Measurements from ENCODE around the gene CFAP65.

DNA sequence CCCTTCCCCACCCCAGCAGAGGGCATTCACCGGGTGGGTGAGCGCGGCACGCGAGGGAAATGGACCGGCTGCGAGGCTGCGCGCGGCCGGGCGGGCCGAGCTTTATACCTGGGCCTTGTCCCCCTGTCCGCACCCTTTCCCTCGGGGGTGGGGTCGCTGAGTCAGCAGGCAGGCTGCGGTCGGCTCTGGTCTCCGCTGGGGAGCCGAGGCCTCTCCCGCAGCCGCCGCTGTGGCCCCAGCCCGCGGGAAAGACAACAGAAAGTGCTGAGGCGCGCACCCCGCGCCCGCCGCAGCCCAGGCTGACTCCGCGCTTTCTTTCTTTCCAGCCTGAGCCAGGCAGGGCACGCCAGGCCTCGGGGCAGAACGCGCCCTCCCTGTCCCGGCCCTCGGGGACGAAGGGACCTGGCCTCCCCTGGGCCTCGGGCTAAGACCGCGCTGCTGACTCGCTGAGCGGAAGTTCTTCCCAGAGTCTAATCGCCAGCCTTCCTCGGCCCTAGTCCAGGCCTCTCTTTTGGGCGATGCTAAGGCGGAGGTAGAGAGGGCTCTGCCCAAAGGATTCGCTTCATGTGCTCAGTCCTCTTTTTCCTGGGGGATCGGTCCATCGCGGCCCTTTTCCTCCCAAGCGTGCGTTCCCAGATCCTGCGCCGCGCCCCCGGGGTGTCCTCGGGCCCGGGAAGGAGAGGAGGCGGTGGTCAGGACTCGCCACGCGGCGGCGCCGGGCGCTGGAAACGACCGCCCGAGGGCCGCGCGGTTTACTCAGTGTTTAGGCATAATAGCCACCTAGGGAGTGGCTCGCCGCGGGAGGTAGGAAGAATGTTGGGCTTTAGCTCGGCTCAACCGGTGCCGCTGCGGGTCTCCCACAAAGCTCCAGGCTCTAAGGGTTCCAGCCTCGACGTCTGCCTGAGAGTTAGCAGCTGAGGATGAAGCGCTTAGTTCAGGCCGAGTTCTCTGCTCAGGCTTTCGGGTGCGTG lies 47.7 kb downstream of the CFAP65 start, which contains the start of gene CRYBA2:
- TF ChIP-seq POLR2A (IDR thresholded peaks at IDR 0.05; ENCODE audit: low read length) (no peak), GATA1 (IDR thresholded peaks at IDR 0.05; ENCODE audit: low read depth, low read length) (no peak)

Measured in erythroblast (primary cell).